ENCODE measurements around the gene TCEAL6. TPM values are rescaled to one million over a fixed set of nuclear protein-coding genes. Genes with fewer than 3 reads are reported as not detected.
"Not testable (repeated sequence)": the region's sequence is repeated elsewhere in the genome, so short reads cannot be mapped to it uniquely, and the experiment has no call there.

Gene TCEAL6
- polyA plus RNA-seq (2012; ENCODE audit: low read depth, missing spikeins): not detected

DNA sequence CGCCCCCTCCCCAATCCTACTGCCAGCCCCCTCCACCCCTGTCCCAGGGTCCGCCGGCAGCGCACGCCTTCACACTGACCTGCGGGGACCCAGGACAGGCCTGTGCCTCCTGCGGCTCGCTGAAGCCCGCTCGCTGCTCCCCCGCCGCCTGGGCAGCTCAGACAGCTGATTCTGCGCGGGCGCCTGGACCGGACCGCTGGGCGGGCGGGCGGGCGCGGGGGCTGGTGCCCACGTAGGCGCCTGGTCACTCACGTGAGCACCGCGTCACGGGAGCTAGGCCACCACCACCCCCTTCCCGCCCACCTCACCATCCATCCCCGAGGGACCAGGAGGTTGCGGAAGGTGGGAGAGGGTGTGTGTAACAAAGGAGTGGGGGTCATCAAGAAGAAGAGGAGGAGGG, at the start of gene TCEAL6:
TCEAL6 (minus strand) TSS at position 208 of the 400 bp plus-strand sequence.
- not testable (repeated sequence) for FAIRE-seq; DNase-seq (ENCODE audit: insufficient read length, low spot score)

DNA sequence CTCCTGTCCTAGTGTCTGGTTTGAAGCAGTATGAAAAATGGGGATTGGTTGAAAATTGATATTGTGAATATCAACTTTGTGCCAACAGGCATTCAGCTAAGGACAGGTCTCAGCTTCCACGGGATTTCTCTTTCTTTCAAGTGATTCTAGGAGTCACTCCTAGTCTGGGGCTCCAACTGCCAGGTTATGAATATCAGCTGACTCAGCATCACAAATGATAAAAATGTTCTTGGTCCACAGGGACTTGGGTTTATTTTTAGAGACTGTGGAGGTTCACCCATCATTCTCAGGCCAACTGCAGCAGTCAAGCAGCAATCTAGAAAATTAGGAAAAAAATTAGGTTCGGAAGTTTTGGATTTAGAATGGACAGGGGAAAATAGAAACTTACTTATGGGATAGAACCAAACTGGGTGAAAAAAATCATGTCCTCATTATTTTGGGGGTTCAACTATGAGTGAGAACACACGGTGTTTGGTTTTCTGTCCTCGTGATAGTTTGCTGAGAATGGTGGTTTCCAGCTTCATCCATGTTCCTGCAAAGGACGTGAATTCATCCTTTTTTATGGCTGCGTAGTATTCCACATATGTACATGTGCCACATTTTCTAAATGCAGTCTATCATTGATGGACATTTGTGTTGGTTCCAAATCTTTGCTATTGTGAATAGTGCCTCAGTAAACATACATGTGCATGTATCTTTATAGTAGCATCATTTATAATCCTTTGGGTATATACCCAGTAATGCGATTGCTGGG, 43.9 kb upstream of the TCEAL6 start:
- no peak for FAIRE-seq
- no peak for TF ChIP-seq PAX5 (IDR thresholded peaks at IDR 0.05; ENCODE audit: insufficient read depth, low read length, severe bottlenecking)
- TF ChIP-seq POLR2AphosphoS5 (IDR thresholded peaks at IDR 0.05; ENCODE audit: low read depth, low read length): no peak
- no peak for TF ChIP-seq POLR2A (IDR thresholded peaks at IDR 0.05; ENCODE audit: low read depth, low read length)
- TF ChIP-seq SPI1 (IDR thresholded peaks at IDR 0.05; ENCODE audit: low read depth, low read length): no peak
- TF ChIP-seq POU2F2 (IDR thresholded peaks at IDR 0.05; ENCODE audit: low read depth, low read length): no peak
- no peak for TF ChIP-seq TAF1 (IDR thresholded peaks at IDR 0.05; ENCODE audit: low read depth, low read length)
- DNase-seq (ENCODE audit: insufficient read length, low spot score): no peak

DNA sequence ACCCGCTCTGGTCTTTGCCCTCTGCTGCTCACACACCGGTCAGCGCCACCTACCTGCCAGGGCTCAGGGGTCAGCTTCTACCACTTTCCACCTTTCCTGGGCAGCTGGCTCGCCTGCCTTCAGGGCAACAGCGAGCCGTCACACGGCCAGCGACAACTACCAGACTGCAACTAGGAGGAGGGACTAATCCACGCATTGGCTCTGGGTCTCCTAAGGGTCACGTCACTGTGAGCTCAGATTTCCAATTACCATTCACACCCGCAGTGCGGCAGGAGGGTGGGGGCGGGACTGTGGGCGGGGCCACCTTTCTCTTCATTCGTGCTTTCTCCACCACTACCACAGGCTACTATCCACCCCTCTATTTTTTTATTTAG, 13.5 kb upstream of the TCEAL6 start, which contains the start of gene BEX5:
BEX5 (minus strand) TSS at position 172 of the 374 bp plus-strand sequence. CDS start 1,712 bp downstream, outside the sequence.
- DNase-seq (ENCODE audit: insufficient read length, low spot score): no peak
- TF ChIP-seq SPI1 (IDR thresholded peaks at IDR 0.05; ENCODE audit: low read depth, low read length) (no peak), POLR2A (IDR thresholded peaks at IDR 0.05; ENCODE audit: low read depth, low read length) (no peak)
- no peak for FAIRE-seq

DNA sequence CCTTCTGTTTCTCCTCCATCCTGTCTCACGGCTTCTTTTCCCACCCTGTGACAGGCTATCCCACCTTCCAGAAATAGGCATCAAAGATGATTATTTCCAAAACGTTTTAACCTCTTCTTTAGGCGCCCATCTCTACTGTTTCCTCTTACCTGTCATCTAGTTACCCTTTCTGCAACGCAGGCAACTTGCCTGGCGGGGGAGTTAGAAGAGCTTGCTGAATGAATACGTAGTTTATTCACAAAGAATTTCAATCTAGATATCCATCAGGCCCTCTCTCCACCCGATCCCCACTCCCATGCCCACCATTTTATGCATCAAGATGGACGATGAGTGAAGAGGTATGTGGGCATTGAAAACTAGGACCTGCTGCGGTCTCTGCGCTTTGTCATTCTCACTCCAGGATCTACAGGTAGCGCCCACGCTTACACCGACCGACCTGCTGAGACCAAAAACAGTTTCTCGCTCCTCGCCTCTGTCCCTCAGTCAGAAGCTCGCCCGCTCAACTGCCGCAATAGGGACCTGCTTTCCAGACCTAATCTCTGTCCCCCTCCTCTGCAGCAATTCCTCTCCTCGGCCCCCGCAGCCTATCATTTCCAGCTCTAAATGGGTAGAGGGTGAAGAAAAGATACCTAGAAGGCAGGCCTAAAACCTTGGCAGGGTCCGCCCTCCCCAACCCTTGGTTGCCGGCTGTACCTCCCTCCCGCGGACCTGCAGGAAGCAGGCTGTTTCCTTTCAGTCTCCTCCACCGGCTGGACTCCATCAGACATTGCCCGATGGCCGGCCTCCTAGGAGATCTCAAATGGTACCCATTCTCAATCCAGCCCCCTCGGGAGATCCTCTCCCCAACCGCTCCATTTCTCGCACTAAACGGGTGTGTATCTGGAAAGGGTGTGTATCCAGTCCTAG, 12.9 kb upstream of the TCEAL6 start:
- TF ChIP-seq POLR2AphosphoS5 (IDR thresholded peaks at IDR 0.05; ENCODE audit: low read depth, low read length): no peak
- TF ChIP-seq POU2F2 (IDR thresholded peaks at IDR 0.05; ENCODE audit: low read depth, low read length): no peak
- TF ChIP-seq SPI1 (IDR thresholded peaks at IDR 0.05; ENCODE audit: low read depth, low read length): no peak
- TF ChIP-seq TAF1 (IDR thresholded peaks at IDR 0.05; ENCODE audit: low read depth, low read length): no peak
- TF ChIP-seq POLR2A (IDR thresholded peaks at IDR 0.05; ENCODE audit: low read depth, low read length): no peak
- no peak for TF ChIP-seq PAX5 (IDR thresholded peaks at IDR 0.05; ENCODE audit: insufficient read depth, low read length, severe bottlenecking)
- DNase-seq (ENCODE audit: insufficient read length, low spot score): no peak
- no peak for FAIRE-seq

DNA sequence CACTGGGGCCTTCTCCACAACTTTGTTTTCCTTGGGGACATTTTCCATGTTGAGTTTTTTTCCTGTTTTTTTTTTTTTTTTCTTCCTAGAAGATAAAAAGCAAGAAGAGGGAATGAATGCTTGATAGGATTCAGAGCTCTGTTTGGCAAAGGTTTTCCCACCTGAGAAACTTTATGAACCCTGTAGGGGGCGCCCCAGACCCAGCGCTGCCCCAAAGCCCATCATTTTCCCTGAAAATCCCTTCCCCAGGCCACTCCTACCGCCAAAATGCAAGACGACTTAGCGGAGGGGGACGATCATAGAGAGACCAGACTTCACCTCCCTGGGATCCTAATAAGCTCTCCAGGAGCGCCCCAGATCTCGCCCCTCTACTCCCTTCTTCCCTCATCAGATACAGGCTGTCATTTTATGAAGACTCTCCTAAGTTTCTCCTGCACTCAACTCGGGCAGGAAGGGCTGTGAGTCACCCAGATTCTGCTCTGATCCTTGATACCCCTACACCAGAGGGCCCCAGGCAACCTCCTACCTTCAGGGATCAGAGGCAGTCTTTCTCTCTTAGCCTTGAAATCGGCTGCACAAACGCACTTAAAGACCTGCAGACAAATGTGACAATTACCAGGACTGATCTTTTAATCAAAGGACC, 12.1 kb upstream of the TCEAL6 start:
- DNase-seq (ENCODE audit: insufficient read length, low spot score) (no peak), FAIRE-seq (no peak)
- no peak for TF ChIP-seq POU2F2 (IDR thresholded peaks at IDR 0.05; ENCODE audit: low read depth, low read length)
- no peak for TF ChIP-seq PAX5 (IDR thresholded peaks at IDR 0.05; ENCODE audit: insufficient read depth, low read length, severe bottlenecking)
- TF ChIP-seq TAF1 (IDR thresholded peaks at IDR 0.05; ENCODE audit: low read depth, low read length): no peak
- TF ChIP-seq POLR2AphosphoS5 (IDR thresholded peaks at IDR 0.05; ENCODE audit: low read depth, low read length): no peak

DNA sequence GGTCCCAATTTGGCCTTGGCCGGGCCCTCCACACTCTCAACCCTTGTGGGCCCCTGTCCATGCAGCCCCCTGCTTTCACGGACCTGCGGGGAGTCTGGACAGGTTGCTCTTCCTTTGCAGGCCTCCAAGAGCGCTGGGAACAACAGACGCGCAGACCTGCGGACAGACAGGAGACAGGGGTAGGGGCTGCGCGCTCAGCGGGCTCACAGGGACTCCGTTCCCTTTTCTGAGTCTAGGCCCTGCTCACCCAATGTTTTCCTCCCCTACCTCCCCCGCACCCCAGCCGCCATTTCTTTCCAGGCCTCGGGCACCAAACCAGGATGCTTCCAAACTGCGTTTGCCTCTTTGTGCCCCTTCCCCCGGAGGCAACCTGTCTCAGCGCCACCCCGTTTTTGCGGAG, 650 bp downstream of the TCEAL6 start:
- not testable (repeated sequence) for FAIRE-seq; DNase-seq (ENCODE audit: insufficient read length, low spot score)

DNA sequence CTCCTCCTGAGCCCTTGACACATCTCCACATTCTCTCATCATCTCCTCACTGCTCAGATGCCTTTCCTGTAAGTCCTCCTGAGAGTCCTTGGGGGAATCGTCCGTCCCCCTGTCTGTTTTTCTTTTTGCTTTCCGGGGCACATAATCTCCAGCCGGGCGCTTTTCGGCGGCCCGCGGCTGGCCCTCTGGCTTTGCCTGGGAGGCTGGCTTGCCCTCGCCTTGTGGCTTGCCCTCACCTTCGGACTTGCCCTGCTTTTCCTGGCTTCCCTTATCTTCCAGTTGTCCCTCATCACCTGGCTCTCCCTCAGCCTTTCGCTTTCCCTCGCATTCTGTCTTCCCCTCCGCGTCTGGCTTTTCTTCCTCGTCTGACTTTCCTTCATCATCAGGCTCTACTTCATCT, 1.4 kb downstream of the TCEAL6 start:
- not testable (repeated sequence) for FAIRE-seq; DNase-seq (ENCODE audit: insufficient read length, low spot score)

DNA sequence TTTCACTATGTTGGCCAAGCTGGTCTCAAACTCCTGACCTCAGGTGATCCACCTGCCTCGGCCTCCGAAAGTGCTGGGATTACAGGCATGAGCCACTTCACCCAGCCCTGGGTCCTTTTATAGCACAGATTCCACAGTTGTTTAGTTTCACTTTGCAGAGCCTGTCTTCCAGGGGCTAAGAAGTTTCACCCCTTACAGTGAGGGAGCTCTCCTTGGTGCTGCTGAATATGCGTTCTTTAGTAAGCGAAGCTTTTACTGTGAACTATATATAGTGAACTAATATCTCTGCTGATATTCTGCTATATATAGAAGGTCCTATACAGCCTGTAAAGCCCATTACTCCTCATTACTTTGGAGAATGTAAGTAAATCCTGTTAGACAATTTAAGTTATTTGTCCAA, 4.2 kb downstream of the TCEAL6 start:
- TF ChIP-seq POU2F2 (IDR thresholded peaks at IDR 0.05; ENCODE audit: low read depth, low read length) (no peak), POLR2A (IDR thresholded peaks at IDR 0.05; ENCODE audit: low read depth, low read length) (no peak), POLR2AphosphoS5 (IDR thresholded peaks at IDR 0.05; ENCODE audit: low read depth, low read length) (no peak), SPI1 (IDR thresholded peaks at IDR 0.05; ENCODE audit: low read depth, low read length) (no peak), TAF1 (IDR thresholded peaks at IDR 0.05; ENCODE audit: low read depth, low read length) (no peak)
- FAIRE-seq (no peak), DNase-seq (ENCODE audit: insufficient read length, low spot score) (no peak)

DNA sequence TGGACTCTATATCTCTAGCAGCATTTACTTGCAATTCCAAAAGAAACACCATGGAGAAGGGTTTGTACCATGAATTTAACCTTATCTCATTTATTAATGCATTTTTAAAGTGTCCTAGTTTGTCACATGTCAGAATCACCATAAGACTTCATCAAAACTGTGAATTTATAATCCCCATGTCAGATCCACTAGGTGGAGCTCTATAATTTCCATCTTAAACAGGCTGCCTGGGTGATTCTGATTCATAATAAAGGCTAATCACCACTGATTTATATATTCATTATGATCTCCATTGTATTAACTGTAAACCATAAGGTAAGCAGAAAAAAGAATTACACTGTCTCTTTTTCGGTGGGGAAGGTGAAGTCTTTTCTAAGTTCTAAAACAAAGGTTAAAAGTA, 12.8 kb downstream of the TCEAL6 start:
- TF ChIP-seq PAX5 (IDR thresholded peaks at IDR 0.05; ENCODE audit: insufficient read depth, low read length, severe bottlenecking) (no peak), POLR2AphosphoS5 (IDR thresholded peaks at IDR 0.05; ENCODE audit: low read depth, low read length) (no peak), POLR2A (IDR thresholded peaks at IDR 0.05; ENCODE audit: low read depth, low read length) (no peak), SPI1 (IDR thresholded peaks at IDR 0.05; ENCODE audit: low read depth, low read length) (no peak)
- FAIRE-seq (peak; percentile 59), DNase-seq (ENCODE audit: insufficient read length, low spot score) (no peak)

DNA sequence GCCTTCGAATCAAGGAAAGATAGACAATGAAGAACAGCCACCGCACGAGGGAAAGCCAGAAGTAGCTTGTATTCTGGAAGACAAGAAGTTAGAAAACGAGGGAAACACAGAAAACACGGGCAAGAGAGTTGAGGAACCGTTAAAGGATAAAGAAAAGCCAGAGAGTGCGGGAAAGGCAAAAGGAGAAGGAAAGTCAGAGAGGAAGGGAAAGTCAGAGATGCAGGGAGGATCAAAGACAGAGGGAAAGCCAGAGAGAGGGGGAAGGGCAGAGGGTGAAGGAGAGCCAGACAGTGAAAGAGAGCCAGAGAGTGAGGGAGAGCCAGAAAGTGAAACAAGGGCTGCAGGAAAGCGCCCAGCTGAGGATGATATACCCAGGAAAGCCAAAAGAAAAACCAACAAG, 15.4 kb downstream of the TCEAL6 start:
- TF ChIP-seq TAF1 (IDR thresholded peaks at IDR 0.05; ENCODE audit: low read depth, low read length) (no peak), PAX5 (IDR thresholded peaks at IDR 0.05; ENCODE audit: insufficient read depth, low read length, severe bottlenecking) (no peak), SPI1 (IDR thresholded peaks at IDR 0.05; ENCODE audit: low read depth, low read length) (no peak), POU2F2 (IDR thresholded peaks at IDR 0.05; ENCODE audit: low read depth, low read length) (no peak), POLR2A (IDR thresholded peaks at IDR 0.05; ENCODE audit: low read depth, low read length) (no peak), POLR2AphosphoS5 (IDR thresholded peaks at IDR 0.05; ENCODE audit: low read depth, low read length) (no peak)
- FAIRE-seq: no peak
- no peak for DNase-seq (ENCODE audit: insufficient read length, low spot score)

DNA sequence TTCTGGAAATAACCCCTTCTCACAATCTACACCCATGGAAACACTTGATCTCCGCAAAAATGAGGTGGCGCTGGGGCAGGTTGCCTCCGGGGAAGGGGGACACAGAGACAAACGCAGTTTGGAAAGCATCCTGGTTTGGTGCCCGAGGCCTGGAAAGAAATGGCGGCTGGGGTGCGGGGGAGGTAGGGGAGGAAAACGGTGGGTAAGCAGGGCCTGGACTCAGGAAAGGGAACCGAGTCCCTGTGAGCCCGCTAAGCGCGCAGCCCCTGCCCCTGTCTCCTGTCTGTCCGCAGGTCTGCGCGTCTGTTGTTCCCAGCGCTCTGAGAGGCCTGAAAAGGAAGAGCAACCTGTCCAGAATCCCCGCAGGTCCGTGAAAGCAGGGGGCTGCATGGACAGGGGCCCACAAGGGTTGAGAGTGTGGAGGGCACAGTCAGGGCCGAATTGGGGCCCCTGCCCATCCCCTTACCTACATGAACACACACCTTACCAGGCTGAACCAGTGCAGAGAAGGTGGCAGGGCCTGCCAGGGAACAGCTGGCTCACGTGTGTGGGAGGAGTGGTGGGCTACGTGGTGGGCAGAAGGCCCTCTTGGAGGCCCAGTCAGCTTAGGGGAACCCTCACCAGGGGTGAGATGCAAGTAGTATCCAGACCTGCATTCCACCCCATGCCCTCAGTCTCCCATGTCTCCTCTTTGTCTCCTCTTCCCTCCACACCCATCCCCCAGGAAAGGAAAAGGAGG, 16.0 kb downstream of the TCEAL6 start:
- not testable (repeated sequence) for DNase-seq (ENCODE audit: insufficient read length, low spot score); FAIRE-seq

DNA sequence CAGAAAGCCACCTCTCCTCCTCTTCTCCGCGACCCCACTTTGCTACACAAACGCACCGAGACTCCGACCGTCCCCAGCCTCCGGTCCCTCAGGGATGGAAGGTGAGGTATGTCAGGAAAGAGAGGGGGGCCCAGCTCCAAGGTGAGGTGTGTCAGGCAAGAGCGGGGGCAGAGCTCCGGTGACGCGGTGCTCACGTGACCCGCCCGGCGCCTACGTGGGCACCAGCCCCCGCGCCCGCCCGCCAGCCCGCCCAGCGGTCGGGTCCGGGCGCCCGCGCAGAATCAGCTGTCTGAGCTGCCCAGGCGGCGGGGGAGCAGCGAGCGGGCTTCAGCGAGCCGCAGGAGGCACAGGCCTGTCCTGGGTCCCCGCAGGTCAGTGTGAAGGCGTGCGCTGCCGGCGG, 16.8 kb downstream of the TCEAL6 start, which contains the start of gene TCEAL2:
TCEAL2 (plus strand) TSS at position 244 of the 400 bp plus-strand sequence. CDS start 1,152 bp downstream, outside the sequence.
- not testable (repeated sequence) for FAIRE-seq

DNA sequence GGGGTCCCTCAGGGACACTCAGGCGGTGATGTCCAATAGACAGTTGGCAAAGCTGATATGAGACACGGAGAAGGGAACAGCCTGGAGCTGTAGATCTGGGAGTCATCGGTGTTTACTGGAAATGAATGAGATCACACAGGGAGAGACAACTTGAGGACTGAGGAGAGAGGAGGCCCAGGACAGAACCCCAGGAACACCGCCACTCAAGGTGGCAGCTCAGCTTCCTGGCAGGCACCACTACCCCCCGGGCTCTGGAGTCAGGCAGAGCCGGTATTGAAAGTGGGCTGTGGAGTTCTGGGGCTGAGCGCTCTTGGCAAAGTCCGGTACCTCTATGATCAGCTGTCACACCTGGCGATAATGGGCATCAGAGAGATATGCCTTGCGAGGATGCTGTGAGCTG, 17.3 kb downstream of the TCEAL6 start:
- FAIRE-seq; DNase-seq (ENCODE audit: insufficient read length, low spot score): not testable (repeated sequence)

More for the DNA sequence above, 16.8 kb downstream of the TCEAL6 start, which contains the start of gene TCEAL2:
- DNase-seq (ENCODE audit: insufficient read length, low spot score): not testable (repeated sequence)

All from GM12891 (cell line).